GM21619 (cell line): ENCODE measurements around the gene HEXD.

ENCODE experiments used
- ATAC-seq: cut with Tn5 transposase; IDR thresholded peaks from one replicate; pipeline ENCODE4 v1.9.1; 2021; ENCODE audit not compliant: unreplicated experiment

Gene HEXD

GRCh38 chr17:82414548-82415281 lies 3.4 kb upstream of the HEXD start:
- ATAC-seq, result no peak

GRCh38 chr17:82415336-82415735 lies 2.8 kb upstream of the HEXD start:
- ATAC-seq, result no peak

DNA sequence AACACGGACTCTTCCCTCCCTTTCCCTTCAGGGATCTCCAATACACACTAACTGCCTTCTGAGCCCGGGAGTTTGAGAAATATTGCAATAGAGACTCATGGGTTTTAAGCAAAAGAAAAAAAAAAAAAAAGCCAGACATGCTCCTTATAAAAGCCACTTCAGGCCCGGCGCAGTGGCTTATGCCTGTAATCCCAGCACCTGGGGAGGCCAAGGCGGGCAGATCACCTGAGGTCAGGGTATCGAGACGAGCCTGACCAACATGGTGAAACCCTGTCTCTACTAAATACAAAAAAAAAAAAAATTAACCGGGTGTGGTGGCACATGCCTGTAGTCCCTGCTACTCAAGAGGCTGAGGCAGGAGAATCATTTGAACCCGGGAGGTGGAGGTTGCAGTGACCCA lies 2.4 kb upstream of the HEXD start:
- ATAC-seq, result no peak

DNA sequence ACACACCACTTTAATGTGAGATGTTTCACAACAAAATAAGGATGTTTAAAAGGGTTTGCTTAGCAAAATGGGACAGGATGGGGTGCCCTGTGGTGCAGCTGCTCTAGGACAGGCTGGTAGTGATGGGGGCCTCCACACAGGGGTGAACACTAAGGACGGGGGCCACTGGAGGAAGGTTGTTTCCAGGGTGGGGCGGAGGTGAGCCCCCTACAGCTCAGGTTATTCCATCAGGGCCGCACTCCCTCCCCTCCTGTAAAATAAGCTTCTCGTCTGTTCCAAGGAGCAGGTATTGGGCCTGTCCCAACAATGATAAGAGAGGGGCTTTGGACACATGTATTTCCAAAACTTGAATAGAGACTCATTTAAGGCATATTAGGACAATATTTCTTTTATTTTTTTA lies 1.9 kb upstream of the HEXD start:
- ATAC-seq, result no peak

- ATAC-seq, result no peak
These were observed 1.4 kb upstream of the HEXD start for GRCh38 chr17:82416771-82417170.

- no peak for ATAC-seq
These were observed 1.4 kb downstream of the HEXD start for GRCh38 chr17:82419540-82419939.

DNA sequence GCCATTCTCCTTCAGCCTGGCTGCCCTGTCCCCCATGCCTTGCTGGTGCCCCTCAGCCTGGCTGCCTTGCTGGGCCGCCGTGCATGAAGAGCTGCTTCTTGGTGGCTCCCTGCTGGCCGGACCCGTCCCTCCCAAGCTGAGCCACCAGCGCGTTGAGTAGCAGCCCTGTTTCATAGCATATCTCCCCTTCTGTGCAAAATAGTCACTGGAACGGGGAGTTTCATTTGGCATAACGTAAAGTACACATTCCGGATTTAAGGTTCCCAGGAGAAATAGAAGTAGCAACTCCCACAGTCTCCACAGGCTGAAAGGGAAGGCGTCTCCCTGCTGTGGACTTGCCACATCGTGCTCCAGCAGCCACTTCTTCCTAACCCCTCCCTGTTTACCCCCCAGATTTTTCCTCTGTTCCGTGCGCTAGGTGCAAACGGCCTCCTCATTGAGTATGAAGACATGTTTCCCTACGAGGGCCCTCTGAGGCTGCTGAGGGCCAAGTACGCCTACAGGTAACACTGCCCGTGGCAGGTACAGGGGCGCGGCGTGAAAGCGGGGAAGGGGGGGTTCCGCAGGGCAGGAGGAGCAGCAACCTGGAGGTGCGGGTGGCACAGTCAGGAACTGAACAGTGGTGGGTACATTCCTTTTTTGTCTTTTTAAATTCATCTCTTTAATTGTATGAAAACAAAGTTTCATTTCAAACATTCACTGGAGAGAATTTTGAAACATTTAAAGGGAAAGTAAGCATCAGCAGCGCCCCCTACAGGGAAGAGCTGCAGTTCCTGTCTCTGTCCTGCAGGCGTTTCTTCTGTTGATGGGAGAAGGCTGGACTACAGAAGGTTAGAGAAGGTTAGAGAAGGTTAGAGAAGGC lies 6.1 kb downstream of the HEXD start:
- no peak for ATAC-seq

DNA sequence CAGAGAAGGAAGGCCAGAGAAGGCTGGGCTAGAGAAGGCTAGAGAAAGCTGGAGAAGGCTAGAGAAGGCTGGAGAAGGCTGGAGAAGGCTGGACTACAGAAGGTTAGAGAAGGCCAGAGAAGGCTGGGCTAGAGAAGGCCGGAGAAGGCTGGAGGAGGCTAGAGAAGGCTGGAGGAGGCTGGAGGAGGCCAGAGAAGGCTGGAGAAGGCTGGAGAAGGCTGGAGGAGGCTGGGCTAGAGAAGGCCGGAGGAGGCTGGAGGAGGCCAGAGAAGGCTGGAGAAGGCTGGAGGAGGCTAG lies 6.7 kb downstream of the HEXD start:
- ATAC-seq, result no peak

GRCh38 chr17:82428546-82428945 lies 10.4 kb downstream of the HEXD start:
- no peak for ATAC-seq

- no peak for ATAC-seq
These were observed 11.7 kb downstream of the HEXD start for GRCh38 chr17:82429824-82430223.

GRCh38 chr17:82432017-82432416 lies 13.9 kb downstream of the HEXD start:
- no peak for ATAC-seq

DNA sequence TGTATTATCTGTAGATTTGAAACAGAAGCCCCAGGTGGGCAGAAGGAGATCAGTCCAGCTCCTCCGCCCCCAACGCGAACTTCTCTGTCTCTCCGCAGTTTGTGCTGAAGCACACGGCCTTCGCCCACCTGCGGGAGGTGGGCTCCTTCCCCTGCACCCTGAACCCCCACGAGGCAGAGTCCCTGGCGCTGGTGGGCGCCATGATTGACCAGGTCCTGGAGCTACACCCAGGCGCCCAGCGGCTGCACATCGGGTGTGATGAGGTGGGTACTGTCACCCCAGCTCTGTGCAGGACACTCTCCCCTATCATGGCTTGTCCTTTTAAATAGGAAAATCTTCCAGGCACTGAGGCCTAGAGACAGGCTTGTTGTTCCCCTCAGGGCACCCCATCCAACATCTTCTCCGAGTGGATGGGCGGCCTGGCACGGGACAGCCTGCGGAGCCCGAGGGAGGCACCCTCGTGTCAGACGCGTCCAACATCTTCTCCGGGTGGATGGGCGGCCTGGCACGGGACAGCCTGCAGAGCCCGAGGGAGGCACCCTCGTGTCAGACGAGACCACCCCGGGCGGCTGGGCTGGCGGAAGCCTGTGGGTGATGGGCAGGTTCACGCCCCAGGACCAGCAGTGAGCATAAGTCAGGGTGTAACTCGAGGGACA lies 15.5 kb downstream of the HEXD start:
- no peak for ATAC-seq

GRCh38 chr17:82434216-82434565 lies 16.0 kb downstream of the HEXD start:
- ATAC-seq, result no peak

DNA sequence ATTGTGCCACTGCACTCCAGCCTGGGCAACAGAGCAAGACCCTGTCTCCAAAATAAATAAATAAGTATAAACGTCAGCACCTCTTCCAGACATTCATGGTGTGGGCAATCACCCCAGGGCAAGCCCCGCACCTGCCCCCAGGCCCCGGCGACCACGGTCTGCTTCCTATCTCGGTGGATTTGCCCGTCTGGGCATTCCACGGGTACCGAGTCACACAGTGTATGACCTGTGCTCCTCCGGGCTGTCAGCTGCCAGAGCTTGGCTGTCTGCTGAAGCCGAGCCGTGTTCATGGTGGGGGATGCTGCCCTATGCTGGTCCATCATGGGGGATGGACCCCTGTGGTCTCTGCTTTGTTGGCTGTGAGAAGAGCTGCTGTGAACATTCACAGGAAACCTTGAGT lies 17.0 kb downstream of the HEXD start:
- ATAC-seq, result no peak

DNA sequence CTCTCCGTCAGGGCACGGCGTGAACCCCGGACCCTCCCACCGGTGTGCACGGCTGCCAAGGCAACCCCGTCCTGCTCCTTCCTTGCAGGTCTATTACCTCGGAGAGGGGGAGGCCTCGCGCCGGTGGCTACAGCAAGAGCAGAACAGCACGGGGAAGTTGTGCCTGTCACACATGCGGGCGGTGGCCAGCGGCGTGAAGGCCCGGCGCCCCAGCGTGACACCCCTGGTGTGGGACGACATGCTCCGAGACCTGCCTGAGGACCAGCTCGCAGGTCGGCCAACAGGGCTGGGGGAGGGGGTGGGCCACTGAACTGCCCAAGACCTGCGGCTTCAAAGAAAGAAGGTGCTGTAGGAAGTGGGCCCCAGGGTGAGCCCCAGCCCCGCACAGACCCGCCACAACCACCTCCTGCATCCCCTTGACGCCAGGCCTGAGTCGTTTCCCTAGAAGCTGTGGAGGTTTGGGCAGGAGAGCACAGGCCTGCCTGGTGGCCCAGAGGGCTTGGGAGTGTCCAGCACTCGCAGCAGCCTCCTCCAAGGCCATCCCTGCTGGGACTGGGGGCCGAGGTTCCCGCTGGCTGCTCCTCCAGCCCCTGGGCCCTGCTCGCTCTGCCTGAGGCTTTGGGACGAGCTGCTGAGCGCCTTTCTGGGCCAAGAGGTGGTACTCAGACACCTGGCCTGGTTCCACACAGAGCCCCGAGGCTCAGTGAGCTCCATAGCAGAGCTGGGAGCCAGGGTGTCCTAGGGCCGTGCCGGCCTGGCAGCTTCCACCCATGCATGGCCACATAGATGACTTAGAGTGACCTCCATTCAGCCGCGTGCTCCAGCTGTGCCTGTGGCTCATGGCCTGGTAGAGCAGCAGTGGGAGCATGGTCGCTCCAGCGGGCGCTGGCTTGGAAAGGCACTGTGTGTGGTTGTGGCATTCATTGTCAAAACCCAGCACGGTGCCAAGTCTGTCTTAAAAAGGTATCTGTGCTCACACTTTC lies 17.7 kb downstream of the HEXD start:
- no peak for ATAC-seq

DNA sequence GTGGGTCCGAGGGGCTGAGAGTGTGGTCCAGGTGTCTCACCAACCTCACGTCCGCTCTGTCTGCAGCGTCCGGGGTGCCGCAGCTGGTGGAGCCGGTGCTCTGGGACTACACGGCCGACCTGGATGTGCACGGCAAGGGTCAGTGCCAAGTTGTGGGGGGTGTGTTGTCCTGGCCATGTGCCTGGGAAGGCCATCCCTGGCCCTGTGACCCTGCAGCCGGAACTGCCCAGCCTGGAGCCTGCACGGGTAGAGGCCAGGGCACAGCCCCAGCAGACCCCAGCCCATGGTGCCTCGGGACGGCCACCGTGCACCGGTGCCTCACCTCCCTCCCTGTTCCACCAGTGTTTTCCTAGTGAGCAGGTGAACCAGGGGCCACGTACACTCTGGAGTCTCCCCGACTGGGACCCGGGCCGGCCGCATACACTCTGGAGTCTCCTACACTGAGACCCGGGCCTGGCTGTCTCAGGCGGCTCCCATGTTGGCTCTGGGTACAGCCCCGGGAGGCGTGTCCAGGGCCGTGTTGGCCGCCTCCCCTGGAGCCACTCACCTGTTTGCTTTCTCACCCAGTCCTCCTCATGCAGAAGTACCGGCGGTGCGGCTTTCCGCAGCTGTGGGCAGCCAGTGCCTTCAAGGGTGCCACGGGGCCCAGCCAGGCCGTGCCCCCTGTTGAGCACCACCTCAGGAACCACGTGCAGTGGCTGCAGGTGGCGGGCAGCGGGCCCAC lies 18.6 kb downstream of the HEXD start:
- no peak for ATAC-seq

DNA sequence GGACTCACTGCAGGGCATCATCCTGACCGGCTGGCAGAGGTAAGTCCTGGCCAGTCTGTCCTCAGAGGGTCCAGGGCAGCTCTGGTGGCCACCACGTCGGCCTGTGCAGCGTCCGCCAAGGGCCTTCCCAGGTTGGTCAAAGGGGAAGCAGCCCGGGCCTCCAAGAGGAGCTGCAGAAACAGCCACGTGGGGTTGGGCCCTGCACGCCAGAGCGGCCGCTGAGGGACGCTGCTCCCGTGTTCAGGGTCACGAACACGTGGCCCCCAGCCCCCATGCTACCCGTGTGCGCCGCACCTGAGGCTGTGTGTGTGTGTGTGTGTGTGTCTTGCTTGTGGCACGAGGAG lies 19.1 kb downstream of the HEXD start:
- ATAC-seq, result no peak

DNA sequence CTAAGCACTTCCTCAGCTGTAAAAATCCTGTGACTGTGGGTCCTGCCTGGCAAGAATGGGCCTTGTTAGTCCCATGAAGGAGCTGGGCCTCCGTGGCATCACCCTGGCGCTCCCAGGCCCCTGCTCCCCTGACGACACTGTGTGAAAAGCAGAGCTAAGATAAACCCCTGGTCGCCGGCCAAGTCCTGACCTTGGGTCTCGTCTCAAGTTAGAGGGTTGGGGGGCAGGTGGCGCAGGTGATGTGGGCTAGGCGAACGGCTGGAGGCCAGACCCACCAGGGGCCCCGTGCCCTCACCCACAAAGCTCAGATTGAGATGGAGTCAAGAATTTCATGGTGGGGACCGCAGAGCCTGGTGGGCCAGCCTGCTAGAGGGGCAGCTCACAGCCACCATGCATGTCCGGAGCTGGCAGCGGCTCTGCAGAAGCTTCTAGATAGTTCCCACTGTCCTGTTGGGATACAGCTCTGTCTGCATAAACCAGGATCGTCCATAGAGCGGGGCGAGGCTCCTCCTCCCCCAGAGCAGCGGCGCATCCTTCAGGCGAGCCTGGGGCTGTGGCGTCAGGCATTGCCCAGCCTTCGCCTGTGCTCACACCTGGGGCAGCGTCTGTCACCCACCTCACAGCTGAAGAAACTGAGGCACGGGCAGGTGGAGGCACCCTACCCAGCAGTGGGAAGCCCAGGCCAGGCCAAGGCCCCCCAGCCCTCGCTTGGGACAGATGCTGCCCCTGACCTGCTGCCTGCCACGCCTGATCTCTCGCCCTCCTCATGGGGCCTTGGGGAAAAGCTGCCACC lies 20.4 kb downstream of the HEXD start:
- ATAC-seq, result no peak

DNA sequence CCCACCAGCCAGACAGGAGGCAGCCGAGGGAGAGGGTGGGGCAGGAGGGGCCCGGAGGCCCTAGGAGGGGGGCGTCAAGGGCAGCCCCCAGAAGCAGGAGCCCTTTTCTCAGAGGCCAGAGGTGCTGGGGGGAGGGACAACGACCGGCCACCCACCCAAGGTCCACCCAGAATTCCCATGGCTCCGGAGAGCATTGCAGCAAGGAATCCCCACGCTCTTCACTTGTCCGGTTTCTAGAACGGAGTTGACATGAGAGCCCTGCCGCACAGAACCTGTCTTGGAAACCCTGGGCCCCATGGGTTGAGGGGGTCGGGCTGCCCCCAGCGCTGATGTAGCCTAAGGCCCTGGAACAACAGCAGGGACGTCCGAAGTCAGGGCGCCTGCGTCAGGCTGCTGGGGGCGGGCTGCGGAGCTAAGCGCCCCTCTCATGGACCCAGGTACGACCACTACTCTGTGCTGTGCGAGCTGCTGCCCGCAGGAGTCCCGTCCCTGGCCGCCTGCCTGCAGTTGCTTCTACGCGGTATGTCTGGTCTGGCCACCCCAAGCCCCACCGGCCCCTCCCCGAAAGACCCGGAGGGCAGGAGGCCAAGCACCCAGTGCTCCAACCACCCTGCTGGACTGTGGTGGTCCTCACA lies 21.2 kb downstream of the HEXD start:
- ATAC-seq, result no peak
